Activated CD4-positive, alpha-beta T cell treated with anti-CD3 and anti-CD28 coated beads, Interleukin-2, amount 50 U/mL, for 24 hours (primary cell): ENCODE results near the gene IRF8.
"Not testable (repeated sequence)": the region's sequence is repeated elsewhere in the genome, so short reads cannot be mapped to it uniquely, and the experiment has no call there.

Experiments used
- DNase-seq, 2 donors: peaks; one replicate each; pipeline ENCODE4 v3.0.0-alpha.2; 2020; ENCODE audit warnings: low read depth in 1 of 2, low spot score in 1 of 2

IRF8 gene, protein sequence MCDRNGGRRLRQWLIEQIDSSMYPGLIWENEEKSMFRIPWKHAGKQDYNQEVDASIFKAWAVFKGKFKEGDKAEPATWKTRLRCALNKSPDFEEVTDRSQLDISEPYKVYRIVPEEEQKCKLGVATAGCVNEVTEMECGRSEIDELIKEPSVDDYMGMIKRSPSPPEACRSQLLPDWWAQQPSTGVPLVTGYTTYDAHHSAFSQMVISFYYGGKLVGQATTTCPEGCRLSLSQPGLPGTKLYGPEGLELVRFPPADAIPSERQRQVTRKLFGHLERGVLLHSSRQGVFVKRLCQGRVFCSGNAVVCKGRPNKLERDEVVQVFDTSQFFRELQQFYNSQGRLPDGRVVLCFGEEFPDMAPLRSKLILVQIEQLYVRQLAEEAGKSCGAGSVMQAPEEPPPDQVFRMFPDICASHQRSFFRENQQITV

DNA sequence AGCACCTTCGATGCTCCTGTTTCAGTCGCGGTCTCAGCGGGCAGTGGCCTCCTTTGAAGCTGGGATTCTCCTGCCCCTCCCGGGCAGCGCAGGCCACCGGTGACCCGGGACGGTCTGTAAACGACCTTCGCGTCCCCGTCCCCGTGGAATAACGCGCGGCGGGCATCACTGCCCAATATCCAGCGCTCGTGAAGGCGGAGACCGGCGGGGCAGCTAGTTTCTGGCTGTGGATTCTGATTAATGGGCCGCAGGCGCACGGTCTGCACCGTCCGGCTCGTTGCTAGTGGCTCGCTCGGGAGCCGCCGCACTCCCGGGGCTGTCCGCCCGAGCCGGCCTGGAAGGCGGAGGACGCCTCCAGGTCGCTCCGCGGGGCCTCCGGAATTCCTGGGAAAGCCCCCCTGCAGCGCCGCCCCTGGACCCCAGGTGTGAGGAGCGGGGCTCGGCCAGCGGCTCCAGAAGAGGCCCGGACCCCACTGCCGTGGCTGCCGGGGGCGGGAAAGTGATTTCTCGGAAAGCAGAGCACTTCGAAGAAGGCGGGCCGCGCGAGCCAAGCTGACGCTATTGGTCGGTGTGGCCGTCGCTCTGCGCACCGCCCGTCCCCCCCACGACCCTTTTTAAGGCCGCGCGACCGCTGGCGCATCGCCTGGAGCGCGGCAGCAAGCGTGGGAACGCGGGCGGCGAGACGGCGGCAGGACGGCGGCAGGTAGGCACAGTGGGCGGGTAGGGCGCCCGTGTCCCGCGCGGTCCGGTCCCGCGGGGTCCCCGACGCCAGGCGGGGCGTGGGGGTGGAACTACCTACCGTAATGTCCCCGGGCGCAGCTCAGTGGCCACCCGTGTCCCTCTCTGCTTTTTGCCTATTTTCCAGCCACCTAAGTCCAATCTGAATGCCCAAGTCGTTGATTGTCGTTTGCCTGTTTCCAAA, at the start of gene IRF8:
TSS of gene IRF8 (plus strand) at position 642 of the 922 bp plus-strand sequence. CDS start 3,854 bp downstream, outside the sequence.
- peak; percentile 72 to 84 for DNase-seq

DNA sequence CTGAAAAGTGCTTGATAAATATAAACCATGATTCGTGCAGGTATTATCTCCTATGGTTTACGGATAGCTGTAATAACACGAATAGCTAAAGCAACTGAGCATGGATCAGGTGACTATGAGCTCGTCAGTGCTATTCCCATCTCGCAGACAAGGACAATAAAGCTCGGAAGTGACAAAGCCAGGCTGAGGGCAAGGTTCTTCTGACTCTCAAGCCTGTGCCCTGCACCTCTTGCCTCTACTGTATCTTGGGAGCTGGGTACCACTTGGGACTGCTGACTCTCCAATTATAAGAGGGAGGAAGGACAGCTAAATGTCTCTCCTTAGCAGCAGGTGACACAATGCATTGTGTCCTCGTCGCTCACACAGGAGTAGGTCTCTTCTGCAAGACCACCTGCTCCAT, 49.6 kb upstream of the IRF8 start:
- DNase-seq: no peak

DNA sequence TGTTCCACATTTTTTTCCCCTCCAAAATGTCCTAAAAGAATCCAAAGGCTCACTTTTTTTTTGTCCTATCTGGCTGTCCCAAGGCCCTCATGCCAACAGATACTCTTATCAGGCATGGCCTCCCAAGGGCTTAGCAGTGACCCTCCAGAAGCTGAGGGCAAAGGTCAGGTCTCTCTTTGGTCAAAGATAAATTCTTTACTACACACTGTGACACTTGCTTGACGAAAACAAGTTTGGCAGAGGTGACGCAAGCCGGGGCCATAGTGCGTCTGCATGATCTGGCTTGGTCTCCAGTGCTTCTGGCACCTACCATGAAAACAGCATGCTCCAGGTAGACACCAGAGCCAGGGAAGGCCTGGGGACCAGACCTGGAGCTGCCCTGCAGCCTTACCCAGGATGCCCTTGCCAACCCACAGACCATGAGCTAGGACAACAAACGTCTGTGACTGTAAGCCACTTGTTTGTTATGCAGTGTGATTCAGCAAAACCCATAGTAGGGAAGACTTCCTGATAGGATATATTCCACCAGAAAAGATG, 48.5 kb upstream of the IRF8 start:
- DNase-seq: no peak

GRCh38 chr16:85851034-85851785, 47.8 kb upstream of the IRF8 start:
- DNase-seq: no peak

DNA sequence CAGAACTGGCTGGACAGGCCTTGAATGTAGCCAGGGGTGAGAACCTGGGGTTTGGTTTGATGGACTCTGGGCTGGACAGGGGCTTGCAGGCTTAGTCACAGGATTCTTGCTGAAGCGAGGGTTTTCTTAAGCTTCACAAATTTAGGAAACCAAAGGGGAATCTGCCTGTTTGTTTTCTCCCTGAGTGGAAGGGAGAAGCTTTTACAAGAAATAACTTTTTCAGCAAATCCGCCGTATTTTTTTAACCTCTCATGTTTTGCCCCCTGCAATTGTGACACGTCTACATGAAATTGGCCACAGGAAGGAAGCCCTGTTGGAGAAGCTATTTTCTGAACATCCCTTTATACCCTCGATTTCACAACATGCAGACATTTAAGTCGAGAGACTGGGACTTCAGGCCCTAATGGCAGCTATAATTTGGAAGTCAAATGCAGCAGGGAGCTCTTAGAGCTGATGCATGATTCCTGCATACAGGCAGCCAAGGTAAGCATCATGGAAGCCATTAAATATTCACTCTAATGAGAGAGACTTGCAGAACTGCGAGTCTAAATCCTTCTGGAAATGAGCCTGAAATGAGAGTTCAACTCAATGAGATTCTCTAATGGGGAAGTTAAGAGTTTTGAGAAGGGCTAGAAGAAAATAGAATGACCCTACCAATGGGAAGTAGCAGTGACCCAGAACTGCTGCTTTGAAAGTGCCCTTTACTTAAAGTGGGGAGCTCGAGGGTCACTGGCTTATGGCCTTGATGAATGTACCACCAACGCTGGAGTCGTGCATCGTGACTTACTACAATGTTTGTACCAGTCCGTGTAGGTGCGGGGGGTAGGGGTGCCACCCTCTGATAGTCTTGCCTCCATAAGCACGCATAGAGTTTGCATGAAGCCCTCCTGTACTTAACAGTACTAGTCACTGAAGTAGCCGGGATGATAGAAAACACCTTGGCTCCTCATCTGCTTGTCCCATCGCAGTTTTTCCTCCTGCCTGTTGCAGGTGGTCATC, 45.1 kb upstream of the IRF8 start:
- DNase-seq: no peak

- no peak for DNase-seq
Measured at GRCh38 chr16:85854935-85855334, 44.0 kb upstream of the IRF8 start.

- no peak for DNase-seq
Measured at GRCh38 chr16:85856079-85856478, 42.9 kb upstream of the IRF8 start.

DNA sequence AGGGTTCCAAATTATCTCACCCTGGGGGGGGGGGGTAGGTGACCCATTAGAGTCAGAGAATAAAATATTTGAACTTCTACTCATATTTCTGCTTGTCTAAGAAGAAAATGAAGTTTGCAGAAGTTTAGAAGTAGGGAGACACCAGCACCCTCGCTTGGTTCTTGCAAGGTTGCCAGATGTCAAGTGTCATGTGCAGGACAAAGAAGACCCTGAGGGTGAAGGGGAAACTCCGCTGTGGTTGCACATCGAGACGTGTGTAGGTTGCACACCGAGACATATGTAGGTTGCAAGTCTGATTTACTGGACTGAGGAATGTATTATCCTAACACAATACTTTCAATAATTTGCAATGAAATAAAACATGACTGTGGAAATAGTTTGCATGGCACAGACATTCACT, 42.4 kb upstream of the IRF8 start:
- no peak for DNase-seq

DNA sequence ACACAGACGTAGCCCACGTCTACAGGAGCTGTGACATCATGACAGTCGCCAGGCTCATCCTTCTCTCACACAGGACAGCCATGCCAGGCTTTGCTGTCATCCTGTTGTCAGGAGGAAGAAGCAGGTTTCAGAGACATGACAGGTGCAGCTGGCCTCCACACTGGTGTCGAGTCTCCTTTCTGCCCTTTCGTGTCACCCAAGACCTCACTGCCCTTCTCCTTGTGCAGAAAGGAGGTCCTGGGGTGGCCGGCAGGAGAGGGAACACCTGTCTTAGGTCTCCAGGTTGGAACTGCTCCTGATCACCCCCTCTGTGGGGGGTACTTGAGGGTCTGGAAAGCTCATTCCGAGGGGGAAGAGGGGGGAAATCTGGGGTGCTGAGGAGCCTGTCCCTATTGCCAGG, 41.6 kb upstream of the IRF8 start:
- DNase-seq: no peak

GRCh38 chr16:85858571-85858970, 40.4 kb upstream of the IRF8 start:
- not testable (repeated sequence) for DNase-seq

DNA sequence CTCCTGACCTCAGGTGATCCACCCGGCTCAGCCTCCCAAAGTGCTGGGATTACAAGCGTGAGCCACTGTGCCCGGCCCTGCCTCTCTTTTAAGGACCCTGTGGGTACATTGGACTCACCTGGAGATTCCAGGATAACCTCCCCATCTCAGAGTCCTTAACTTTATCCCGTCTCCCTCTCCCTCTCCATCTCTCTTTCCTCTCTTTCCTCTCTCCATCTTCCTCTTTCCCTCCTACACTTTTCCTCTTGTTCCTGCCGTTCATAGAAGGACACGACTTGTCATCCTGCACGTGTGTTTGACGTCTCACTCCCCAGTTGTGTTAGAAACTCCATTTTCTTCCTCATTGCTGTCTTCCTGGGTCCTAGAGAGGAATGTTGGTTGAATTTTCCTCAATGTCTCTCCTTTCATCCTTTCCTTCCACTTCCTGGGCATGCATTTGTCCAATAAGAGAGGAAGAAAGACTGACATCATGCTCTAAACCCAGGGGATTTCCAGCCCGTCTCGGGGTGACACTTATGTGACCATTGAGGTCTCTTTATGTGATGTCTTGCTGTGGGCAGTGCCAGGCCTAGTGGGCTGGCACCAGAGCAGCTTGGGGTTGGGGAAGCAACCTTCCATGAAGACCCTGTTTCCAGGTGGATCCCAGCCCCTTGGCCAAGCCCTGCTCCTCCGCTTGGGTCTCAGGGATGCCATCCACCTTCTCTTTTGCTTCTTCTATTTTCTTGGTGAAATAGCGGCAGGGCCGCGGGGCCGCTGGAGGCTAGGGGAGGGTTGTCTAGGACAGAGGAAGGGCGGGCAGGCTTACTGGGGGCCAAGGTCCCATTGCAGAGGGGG, 39.8 kb upstream of the IRF8 start:
- DNase-seq: no peak

- DNase-seq: no peak
Measured at GRCh38 chr16:85859818-85860125, 39.2 kb upstream of the IRF8 start.

GRCh38 chr16:85860413-85861094, 38.4 kb upstream of the IRF8 start:
- DNase-seq: no peak

DNA sequence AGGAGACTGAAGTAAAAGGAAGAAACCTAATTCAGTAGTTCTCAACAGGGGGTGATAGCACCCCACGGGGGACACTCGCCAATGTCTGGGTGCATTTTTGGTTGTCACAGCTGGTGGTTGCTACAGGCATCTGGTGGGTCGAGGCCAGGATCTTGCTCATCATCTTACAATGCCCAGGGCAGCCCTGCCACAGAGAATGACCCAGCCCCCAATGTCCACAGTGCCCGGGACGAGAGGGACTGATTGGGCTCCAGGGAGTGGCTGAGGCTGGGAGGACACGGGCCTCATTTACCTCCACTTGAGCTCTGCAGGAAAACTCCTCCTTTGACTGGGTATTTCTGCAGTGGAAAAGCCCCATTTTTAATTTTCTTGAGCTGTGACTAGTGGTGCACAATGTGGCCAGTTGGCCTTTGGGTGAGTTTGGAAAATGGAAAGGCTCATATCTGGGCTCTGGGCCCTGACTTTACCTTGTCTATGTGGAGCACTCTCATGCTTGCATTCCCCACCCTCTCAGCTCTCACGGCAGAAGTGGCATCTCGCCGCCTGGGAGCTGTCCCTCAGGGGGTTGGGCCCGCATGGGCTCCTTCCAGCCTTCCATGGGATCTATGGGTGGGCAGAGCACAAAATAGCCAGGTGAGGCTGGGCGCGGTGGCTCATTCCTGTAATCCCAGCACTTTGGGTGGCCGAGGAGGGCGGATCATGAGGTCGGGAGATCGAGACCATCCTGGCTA, 37.7 kb upstream of the IRF8 start:
- DNase-seq: no peak

DNA sequence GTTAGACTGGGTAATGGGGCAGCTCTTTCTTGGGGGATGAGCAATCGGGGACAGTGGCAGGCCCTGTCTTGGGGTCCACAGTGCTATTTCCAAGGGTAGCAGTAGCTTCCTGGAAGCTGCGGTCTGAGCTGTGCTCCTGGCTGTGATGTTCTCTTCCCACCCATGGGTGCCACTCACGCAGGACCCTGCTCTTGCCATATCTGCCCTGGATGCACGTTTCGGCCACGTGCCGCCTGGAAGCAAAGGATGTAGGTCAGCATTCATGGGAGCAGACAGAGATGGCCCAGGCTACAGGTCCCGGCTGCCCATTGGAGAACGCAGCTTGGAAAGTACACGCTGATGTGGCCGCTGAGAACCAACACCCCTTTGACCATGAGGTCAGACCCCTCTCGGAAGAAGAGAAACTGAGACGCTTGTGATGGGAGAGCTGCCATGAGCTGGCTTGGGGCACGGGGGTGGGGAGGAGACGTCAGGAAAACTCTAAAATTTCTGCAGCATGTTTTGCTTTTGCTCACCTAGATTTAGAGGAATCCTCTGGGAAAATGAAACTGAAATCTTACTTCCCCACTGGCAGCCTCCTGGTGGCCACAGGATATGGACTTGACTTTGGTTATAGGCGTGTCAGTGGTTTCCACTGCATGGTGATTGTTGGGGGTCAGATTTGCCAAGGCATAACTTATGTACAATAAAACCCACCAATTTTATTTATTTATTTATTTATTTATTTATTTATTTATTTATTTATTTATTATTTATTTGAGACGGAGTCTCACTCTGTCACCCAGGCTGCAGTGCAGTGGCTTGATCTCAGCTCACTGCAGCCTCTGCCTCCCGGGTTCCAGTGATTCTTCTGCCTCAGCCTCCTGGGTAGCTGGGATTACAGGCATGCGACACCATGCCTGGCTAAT, 36.2 kb upstream of the IRF8 start:
- no peak for DNase-seq

- no peak for DNase-seq
Measured at GRCh38 chr16:85863384-85863774, 35.6 kb upstream of the IRF8 start.

DNA sequence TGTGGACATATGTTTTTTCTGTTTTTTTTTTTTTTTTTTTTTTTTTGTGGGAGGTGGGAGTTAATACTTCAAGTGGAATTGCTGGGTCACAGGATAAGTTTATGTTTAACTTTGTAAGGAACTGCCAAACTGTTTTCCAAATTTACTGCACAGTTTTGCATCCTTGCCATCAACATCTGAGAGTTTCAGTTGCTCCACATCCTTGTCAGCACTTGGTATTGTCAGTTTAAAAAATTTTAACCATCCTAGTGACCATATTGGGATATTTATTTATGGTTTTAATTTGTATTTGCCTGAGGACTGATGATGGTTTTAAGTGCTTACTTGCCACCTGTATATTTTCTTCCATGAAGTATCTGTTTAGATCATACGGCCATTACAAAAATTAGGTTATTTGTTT, 34.0 kb upstream of the IRF8 start:
- no peak for DNase-seq
